Spinal cord (tissue), 10 donors: Measurements from ENCODE around the gene CPXM2. TPM values are rescaled to one million over a fixed set of nuclear protein-coding genes. Genes with fewer than 3 reads are reported as not detected.
A peak's percentile ranks its signal among the peaks of the same experiment; 100 is the strongest.

Experiments used
- DNase-seq, 6 donors: peaks; one replicate each; pipeline versions ENCODE4 v3.0.0 to v3.0.0-alpha.2; 2013 to 2015; ENCODE audit warnings: low spot score in 6 of 6, low read depth in 4 of 6
- H3K27ac ChIP-seq: one replicate; pipeline ENCODE4 v1.5.1; 2013; ENCODE audit warnings: low read depth, low read length, control low read depth
- H3K27me3 ChIP-seq: one replicate; pipeline ENCODE4 v1.6.1; 2013; ENCODE audit warnings: low read length; ENCODE audit not compliant: control insufficient read depth, insufficient read depth
- H3K36me3 ChIP-seq: one replicate; pipeline ENCODE4 v1.6.1; 2013; ENCODE audit warnings: low read length; ENCODE audit not compliant: control insufficient read depth, insufficient read depth
- H3K4me1 ChIP-seq: one replicate; pipeline ENCODE4 v1.6.1; 2013; ENCODE audit warnings: low read length; ENCODE audit not compliant: control insufficient read depth, insufficient read depth
- H3K4me3 ChIP-seq: one replicate; pipeline ENCODE4 v1.5.1; 2013; ENCODE audit warnings: low read depth, low read length, control low read depth
- H3K9me3 ChIP-seq: one replicate; pipeline ENCODE4 v1.6.1; 2013; ENCODE audit warnings: low read length; ENCODE audit not compliant: control insufficient read depth, insufficient read depth
- WGBS: methylation state at CpG from one replicate; pipeline ENCODE4 v1.1.5; 2013; ENCODE audit warnings: missing lambda C conversion rate; ENCODE audit not compliant: insufficient coverage; 5-methylcytosine and 5-hydroxymethylcytosine counted together
- polyA plus RNA-seq, 2 donors: library from polyadenylated mRNA; unstranded; fragments of 120-200 nt; gene quantifications; one replicate each; pipeline ENCODE4 v1.2.1, GENCODE V29; 2013; ENCODE audit not compliant: insufficient read length in 2 of 2
- total RNA-seq, 2 donors: library from RNA; depleted of rRNA in 1 of 2; stranded (reverse); fragments of 120-200 nt in 1 of 2; fragments of >200 nt in 1 of 2; gene quantifications; one replicate each; pipeline versions ENCODE4 v1.2.3 to v1.2.4, GENCODE V29; 2013 to 2014
- donor health status: healthy.

The CPXM2 gene
- total and polyA plus RNA-seq, 4 donors = 12.7 to 29.3 (median 25.0) TPM

DNA sequence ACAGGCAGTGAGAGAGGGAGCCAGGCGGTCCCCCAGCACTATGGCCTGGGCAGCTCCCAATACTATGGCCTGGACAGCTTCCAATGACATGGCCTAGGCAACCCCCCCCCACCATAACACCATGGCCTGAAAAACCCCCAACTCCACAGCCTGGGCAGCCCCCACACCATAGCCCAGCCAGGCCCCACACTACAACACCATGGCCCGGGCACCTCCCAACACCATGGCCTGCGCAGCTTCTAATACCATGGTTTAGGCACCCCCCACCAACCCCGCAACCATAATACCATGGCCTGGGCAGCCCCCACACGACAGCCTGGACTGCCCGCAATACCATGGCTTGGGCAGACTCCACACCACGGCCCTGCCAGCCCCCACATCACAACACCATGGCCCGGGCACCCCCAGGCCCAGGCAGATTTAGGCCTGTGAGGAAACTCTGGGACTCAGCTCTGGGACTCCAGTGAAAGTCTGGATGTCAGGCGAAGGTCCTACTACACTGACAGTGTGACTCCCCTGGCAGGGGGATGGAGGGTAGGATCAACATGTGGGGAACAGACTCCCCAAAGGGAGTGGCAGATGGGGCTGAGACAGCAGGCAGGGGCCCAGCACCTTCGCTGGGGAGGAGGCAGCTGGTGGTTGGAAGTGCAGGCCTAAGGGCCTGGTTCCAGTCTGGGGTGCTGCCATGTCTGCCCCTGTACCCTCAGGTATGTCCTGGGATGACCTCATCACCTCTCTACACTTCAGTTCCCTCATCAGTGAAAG, 8.7 kb downstream of the CPXM2 start:
- peaks cover 29% of the 10 kb centered on the region for H3K4me1 ChIP-seq
- WGBS = 94% methylated on average over 10 of the region's 10 CpGs
- no peaks in the 10 kb centered on the region for H3K27me3 ChIP-seq
- no peaks in the 10 kb centered on the region for H3K36me3 ChIP-seq
- H3K9me3 ChIP-seq = no peaks in the 10 kb centered on the region
- H3K27ac ChIP-seq = no peak overlapping the region
- DNase-seq = no peak
- no peak overlapping the region for H3K4me3 ChIP-seq

DNA sequence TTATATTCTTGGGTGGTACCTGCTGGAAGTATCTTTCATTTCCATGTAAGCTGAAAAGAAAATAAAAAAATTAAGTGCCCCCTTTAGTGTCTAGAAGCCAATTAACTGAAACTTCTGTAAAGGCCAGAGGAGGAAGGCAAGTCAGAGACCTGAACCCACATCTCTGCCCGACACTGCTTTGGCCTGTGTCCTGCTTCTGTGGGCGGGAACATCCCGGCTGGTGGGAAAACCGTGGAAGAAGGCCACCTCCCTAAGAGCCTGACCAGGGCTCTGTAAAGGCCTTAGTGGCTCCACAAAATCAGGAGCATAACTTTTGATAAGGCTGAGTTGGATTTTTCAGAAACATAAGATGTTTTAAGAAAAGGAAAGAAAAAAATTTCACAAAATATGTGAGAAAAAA, 9.4 kb downstream of the CPXM2 start:
- no peak for DNase-seq
- H3K4me3 ChIP-seq = no peak overlapping the region
- peaks cover 29% of the 10 kb centered on the region for H3K4me1 ChIP-seq
- WGBS = 90% methylated on average over 4 of the region's 4 CpGs
- H3K36me3 ChIP-seq = no peaks in the 10 kb centered on the region
- no peaks in the 10 kb centered on the region for H3K9me3 ChIP-seq
- H3K27ac ChIP-seq = no peak overlapping the region
- no peaks in the 10 kb centered on the region for H3K27me3 ChIP-seq

DNA sequence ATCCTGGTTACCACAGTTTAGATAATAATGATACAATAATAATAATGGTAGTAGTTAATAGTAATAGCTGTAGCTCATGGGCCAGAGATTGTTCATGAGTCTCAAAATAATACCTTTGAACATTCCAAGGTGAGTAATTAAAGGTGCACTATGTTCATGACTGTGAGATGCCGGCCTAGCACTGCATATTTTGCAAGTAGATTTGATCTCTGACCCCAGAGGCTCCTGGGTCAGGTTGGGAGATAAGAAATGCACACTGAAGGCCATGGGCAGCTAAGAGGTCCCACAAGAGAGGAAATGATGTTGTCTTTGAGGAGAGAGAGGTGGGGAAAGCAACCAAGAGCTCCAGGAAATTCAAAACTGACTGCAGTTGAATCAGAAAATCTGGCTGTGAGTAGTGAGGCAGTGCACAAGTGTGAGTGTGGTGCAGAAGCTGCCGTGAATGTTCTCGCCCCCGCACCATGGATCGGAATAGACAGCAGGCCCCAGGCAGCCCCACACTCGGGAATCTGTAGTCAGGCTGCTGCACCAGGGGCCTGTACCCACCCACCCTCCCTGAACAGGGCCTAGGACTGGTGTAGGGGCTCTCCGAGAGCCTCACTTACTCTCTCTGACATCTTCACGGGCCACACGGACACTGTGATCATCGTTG, 11.9 kb downstream of the CPXM2 start:
- Histone ChIP-seq H3K9me3 (no peaks in the 10 kb centered on the region), H3K36me3 (no peaks in the 10 kb centered on the region), H3K27me3 (no peaks in the 10 kb centered on the region), H3K4me3 (no peak overlapping the region), H3K27ac (no peak overlapping the region), H3K4me1 (peaks cover 20% of the 10 kb centered on the region)
- WGBS = 90% methylated on average over 4 of the region's 10 CpGs
- DNase-seq = no peak

DNA sequence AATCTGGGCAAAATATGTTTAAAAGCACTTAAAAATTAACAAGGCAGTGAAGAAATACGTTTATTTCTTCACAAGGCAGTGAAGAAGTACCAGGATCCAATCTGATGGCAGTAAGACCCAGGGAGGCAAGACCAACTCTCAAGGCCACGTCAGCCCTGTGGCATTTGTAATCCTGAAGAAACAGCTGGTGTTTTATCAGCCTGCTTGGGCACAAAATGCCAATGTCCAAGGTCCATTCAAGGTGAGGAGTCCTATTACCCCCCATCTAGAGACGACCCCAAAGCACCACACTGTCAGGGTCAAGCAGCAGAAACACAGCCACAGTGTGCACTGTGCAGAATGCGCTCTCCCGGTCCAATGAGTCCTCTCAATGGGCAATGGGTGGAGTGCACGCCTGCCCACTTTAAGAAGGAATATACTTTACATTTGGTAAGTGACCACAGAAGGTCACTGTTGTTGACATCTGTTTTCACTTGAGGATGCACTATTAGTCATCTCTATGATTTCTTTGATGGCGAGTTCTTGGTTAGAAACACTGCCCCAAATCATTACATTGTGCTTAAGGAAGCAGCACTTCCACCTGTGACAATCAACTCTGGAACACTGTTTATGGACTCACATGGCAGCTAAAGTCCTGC, 12.8 kb downstream of the CPXM2 start:
- no peaks in the 10 kb centered on the region for H3K9me3 ChIP-seq
- H3K36me3 ChIP-seq = no peaks in the 10 kb centered on the region
- no peaks in the 10 kb centered on the region for H3K27me3 ChIP-seq
- no peak for DNase-seq
- H3K4me3 ChIP-seq = no peak overlapping the region
- H3K27ac ChIP-seq = no peak overlapping the region
- WGBS = 78% methylated on average over 5 of the region's 7 CpGs
- H3K4me1 ChIP-seq = peaks cover 12% of the 10 kb centered on the region

DNA sequence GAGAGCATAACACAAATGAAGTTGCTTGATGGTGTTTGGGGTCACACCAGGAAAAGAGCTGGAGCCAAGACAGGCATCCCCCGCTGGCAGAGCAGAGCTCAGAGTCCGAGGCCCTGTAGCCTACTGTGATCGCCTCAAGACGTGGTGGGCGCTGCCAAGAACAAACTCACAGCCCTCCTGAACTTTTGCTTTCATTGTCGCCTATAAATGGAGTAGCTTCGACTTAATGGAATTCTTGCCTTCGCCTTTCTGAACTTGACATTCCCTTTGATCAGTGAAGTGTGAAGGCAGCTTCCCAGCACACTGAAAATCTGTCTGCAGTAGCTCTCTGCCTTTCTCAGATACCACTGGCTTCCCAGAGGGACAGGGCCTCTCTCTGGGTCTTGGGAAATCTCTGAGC, 21.3 kb downstream of the CPXM2 start:
- DNase-seq = peak in 2 of 6 donors; percentile 70 to 74
- peak overlapping the region; percentile 45 for H3K27ac ChIP-seq
- peaks cover 24% of the 10 kb centered on the region for H3K4me1 ChIP-seq
- H3K9me3 ChIP-seq = peaks cover 9% of the 10 kb centered on the region
- H3K4me3 ChIP-seq = no peak overlapping the region
- H3K27me3 ChIP-seq = no peaks in the 10 kb centered on the region
- WGBS = 19% methylated on average over 8 of the region's 8 CpGs
- H3K36me3 ChIP-seq = no peaks in the 10 kb centered on the region

DNA sequence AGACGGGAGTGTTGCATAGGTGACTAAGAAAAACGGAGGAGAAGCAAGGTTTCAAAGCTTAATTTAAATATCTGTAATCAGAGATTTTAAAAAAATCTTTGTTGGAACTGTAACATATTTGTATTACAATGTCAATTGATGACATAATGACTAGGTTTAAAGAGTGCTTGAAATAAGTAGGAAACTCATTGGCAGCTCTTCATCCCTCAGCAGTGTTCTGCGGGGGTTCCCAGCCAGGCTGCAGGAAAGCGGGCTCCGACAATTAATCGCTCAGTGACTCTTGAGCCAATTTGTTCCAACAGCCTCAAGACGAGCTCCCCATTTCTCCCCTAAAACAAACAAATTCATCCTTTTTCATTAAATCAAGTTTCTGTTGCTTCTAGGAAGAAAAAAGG, 22.6 kb downstream of the CPXM2 start:
- WGBS = no CpG with 5 or more reads among the region's 7 CpGs
- H3K4me3 ChIP-seq = no peak overlapping the region
- peaks cover 9% of the 10 kb centered on the region for H3K9me3 ChIP-seq
- H3K27me3 ChIP-seq = no peaks in the 10 kb centered on the region
- peak in 2 of 6 donors; percentile 48 for DNase-seq
- no peaks in the 10 kb centered on the region for H3K36me3 ChIP-seq
- H3K27ac ChIP-seq = no peak overlapping the region
- peaks cover 24% of the 10 kb centered on the region for H3K4me1 ChIP-seq

DNA sequence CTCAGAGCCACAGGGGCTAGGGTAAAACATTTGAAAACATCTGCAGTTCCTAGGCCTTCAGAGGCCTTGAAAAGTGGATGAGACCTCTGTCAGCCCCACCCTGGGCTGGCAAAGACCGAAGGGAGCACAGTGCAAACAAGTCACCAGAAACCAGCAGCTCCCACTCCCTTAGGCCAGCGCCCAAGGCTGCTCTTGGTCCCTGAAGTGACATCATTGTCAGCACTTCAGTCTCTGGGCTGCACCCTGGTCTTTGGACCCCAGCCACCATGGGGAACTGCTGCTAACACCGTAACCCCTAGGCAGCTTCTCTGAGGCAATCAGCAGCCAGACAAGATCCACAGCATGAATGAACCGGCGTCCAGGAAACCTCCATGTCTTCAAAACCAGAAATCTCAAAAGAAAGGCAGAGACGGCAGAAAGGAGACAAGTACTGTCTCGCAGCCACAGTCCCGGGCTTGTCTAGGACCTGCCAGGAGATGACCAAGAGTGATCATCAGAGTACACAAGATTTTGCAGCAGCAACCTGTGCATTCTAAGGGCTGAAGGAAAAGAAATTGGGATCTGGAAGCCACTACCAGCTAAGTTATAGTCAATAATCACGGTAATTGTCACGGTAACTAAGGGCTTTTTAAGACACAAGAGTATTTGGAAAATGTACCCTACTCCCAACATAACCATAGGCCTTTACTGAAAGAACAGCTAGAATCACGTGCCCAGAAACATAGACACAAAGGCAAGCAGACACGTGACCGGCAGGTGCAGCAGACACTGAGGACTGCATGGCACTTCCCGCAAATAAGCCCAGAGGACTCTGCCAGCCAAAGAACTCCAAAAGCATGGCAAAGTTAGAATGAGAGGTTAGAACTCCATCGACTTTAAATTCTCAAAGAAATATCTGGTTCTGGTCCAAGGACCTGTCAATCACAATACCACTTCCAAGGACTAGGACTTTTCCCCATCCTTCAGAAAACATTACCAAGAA, 23.3 kb downstream of the CPXM2 start:
- H3K4me3 ChIP-seq = no peak overlapping the region
- H3K27ac ChIP-seq = no peak overlapping the region
- no peaks in the 10 kb centered on the region for H3K36me3 ChIP-seq
- WGBS = 61% methylated on average over 12 of the region's 15 CpGs
- H3K27me3 ChIP-seq = no peaks in the 10 kb centered on the region
- peaks cover 24% of the 10 kb centered on the region for H3K4me1 ChIP-seq
- DNase-seq = peak in 2 of 6 donors; percentile 53 to 65
- H3K9me3 ChIP-seq = peaks cover 7% of the 10 kb centered on the region

DNA sequence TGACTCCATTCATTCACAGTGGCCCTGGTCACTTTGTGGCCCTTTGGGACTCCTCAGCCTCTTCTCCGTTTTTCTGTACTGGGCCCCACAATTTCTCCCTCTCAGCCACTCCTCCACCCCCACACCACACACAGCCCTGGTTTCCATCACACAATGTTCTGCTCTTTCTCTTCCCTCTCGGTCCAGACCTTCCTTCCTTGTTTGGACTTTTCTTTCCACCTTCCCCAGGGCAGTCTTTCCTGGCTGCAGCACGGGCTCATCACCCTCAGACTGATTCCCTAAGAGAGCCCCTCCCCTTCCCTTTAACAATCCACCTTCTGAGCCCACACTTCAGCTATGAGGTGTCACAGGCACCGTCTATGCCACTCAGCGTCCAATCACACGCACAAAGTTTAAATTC, 25.7 kb downstream of the CPXM2 start:
- no peak for DNase-seq
- H3K4me3 ChIP-seq = no peak overlapping the region
- no peak overlapping the region for H3K27ac ChIP-seq
- WGBS = 91% methylated on average over 6 of the region's 6 CpGs
- peaks cover 27% of the 10 kb centered on the region for H3K4me1 ChIP-seq
- H3K9me3 ChIP-seq = no peaks in the 10 kb centered on the region
- H3K36me3 ChIP-seq = peaks cover 3% of the 10 kb centered on the region
- no peaks in the 10 kb centered on the region for H3K27me3 ChIP-seq

DNA sequence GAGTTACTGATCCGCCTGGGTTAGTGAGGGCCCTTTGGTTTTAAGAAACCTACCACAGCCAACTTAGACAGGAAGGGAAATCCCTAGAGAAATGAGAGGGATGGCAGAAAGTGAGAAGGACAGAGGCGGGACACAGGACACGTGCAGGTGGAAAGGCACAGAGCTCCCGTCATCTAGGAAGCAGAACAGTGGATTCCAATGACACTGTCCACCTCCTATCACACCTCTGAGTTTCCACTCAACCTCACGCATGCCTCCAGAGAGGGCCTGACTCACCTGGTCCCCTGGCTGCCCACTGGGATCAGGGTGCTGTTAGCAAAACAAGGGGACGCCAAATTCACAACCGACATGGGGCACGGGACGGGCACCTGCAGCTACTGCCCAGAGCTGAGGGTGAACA, 26.3 kb downstream of the CPXM2 start:
- H3K4me1 ChIP-seq = peaks cover 22% of the 10 kb centered on the region
- peaks cover 3% of the 10 kb centered on the region for H3K36me3 ChIP-seq
- no peaks in the 10 kb centered on the region for H3K9me3 ChIP-seq
- no peak overlapping the region for H3K4me3 ChIP-seq
- 95% methylated on average over 8 of the region's 9 CpGs for WGBS
- no peaks in the 10 kb centered on the region for H3K27me3 ChIP-seq
- no peak overlapping the region for H3K27ac ChIP-seq
- no peak for DNase-seq
